Measurements from ENCODE around the gene TMEM138. TPM values are rescaled to one million over a fixed set of nuclear protein-coding genes. Genes with fewer than 3 reads are reported as not detected.

Gene TMEM138
- total and polyA plus RNA-seq, 12 donors = 14.4 to 35.3 (median 17.8) TPM

- no peak overlapping the region for H3K4me3 ChIP-seq
- H3K36me3 ChIP-seq = peaks cover 0 to 98% (median 35%) of the 10 kb centered on the region in 9 donors
- H3K27ac ChIP-seq = peak overlapping the region in 1 of 10 donors; percentile 31
- H3K9me3 ChIP-seq = no peaks in the 10 kb centered on the region
- ATAC-seq (peak in 1 of 8 donors; percentile 32), DNase-seq (no peak)
- H3K4me1 ChIP-seq = peaks cover 0 to 8% (median 0%) of the 10 kb centered on the region in 9 donors
- intact Hi-C loops (cut with DNase I) = no loop called here
- no peaks in the 10 kb centered on the region for H3K27me3 ChIP-seq
- TF ChIP-seq CTCF (IDR thresholded peaks at IDR 0.05) = no peak
- WGBS, 2 donors = 100% methylated on average over 1 of the region's 1 CpG
Measured at GRCh38 chr11:61403658-61404057, 41.5 kb downstream of the TMEM138 start.

GRCh38 chr11:61404103-61404502 is 41.9 kb downstream of the TMEM138 start:
- Histone ChIP-seq H3K9me3 (no peaks in the 10 kb centered on the region), H3K4me3 (no peak overlapping the region), H3K27ac (peak overlapping the region in 1 of 10 donors; percentile 31), H3K36me3 (peaks cover 0 to 98% (median 37%) of the 10 kb centered on the region in 9 donors), H3K4me1 (peaks cover 0 to 8% (median 0%) of the 10 kb centered on the region in 9 donors), H3K27me3 (no peaks in the 10 kb centered on the region)
- TF ChIP-seq CTCF (IDR thresholded peaks at IDR 0.05) = no peak
- ATAC-seq (no peak), DNase-seq (no peak)
- WGBS, 2 donors = 64 to 69% methylated on average over 5 of the region's 5 CpGs
- intact Hi-C loops (cut with DNase I) = no loop called here

GRCh38 chr11:61404641-61405040 is 42.5 kb downstream of the TMEM138 start:
- TF ChIP-seq CTCF (IDR thresholded peaks at IDR 0.05) = no peak
- no peak overlapping the region for H3K27ac ChIP-seq
- no peaks in the 10 kb centered on the region for H3K27me3 ChIP-seq
- no peak for DNase-seq
- H3K36me3 ChIP-seq = peaks cover 0 to 99% (median 42%) of the 10 kb centered on the region in 9 donors
- 84 to 86% methylated on average over 4 of the region's 4 CpGs for WGBS, 2 donors
- no peak overlapping the region for H3K4me3 ChIP-seq
- no peaks in the 10 kb centered on the region for H3K9me3 ChIP-seq
- intact Hi-C loops (cut with DNase I) = no loop called here
- peaks cover 0 to 8% (median 0%) of the 10 kb centered on the region in 9 donors for H3K4me1 ChIP-seq
- no peak for ATAC-seq

GRCh38 chr11:61406067-61406466 is 43.9 kb downstream of the TMEM138 start:
- Histone ChIP-seq H3K9me3 (no peaks in the 10 kb centered on the region), H3K27ac (no peak overlapping the region), H3K4me3 (no peak overlapping the region), H3K36me3 (peaks cover 0 to 100% (median 57%) of the 10 kb centered on the region in 9 donors), H3K27me3 (no peaks in the 10 kb centered on the region), H3K4me1 (peaks cover 0 to 8% (median 0%) of the 10 kb centered on the region in 9 donors)
- no peak for ATAC-seq
- 92 to 93% methylated on average over 2 of the region's 2 CpGs for WGBS, 2 donors
- no peak for TF ChIP-seq CTCF (IDR thresholded peaks at IDR 0.05)
- intact Hi-C loops (cut with DNase I) = no loop called here
- no peak for DNase-seq

All from heart right ventricle (tissue), 16 donors.